Measurements from ENCODE around the gene CD7. TPM values are rescaled to one million over a fixed set of nuclear protein-coding genes. Genes with fewer than 3 reads are reported as not detected.

Gene CD7
- total RNA-seq, 4 donors from 2014 or later = 3.0 to 4.4 (median 4.1) TPM

DNA sequence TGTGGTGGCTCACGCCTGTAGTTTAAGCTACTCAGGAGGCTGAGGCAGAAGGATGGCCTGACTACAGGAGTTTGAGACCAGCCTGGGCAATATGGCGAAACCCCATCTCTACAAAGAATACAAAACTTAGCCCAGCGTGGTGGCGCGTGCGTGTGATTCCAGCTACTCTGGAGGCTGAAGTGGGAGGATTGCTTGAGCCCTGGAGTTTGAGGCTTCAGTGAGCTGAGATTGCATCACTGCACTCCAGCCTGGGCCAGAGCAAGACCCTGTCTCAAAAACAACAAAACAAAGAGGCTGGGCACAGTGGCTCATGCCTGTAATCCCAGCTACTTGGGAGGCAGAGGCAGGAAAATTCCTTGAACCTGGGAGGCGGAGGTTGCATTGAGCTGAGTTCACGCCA lies 36.9 kb downstream of the CD7 start:
- H3K36me3 ChIP-seq = no peaks in the 10 kb centered on the region
- intact Hi-C loops (cut with DNase I) = no loop called here
- no peak overlapping the region for H3K27ac ChIP-seq
- 93% methylated on average over 6 to 7 of the region's 8 CpGs for WGBS, 2 donors
- no peak for DNase-seq
- no peaks in the 10 kb centered on the region for H3K9me3 ChIP-seq
- no peaks in the 10 kb centered on the region for H3K27me3 ChIP-seq
- H3K4me3 ChIP-seq = no peak overlapping the region
- TF ChIP-seq POLR2A (IDR thresholded peaks at IDR 0.05) = no peak
- TF ChIP-seq, protein P1, sequence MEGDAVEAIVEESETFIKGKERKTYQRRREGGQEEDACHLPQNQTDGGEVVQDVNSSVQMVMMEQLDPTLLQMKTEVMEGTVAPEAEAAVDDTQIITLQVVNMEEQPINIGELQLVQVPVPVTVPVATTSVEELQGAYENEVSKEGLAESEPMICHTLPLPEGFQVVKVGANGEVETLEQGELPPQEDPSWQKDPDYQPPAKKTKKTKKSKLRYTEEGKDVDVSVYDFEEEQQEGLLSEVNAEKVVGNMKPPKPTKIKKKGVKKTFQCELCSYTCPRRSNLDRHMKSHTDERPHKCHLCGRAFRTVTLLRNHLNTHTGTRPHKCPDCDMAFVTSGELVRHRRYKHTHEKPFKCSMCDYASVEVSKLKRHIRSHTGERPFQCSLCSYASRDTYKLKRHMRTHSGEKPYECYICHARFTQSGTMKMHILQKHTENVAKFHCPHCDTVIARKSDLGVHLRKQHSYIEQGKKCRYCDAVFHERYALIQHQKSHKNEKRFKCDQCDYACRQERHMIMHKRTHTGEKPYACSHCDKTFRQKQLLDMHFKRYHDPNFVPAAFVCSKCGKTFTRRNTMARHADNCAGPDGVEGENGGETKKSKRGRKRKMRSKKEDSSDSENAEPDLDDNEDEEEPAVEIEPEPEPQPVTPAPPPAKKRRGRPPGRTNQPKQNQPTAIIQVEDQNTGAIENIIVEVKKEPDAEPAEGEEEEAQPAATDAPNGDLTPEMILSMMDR (IDR thresholded peaks at IDR 0.05) = no peak
- peaks cover 20 to 46% (median 27%) of the 10 kb centered on the region in 3 donors for H3K4me1 ChIP-seq

DNA sequence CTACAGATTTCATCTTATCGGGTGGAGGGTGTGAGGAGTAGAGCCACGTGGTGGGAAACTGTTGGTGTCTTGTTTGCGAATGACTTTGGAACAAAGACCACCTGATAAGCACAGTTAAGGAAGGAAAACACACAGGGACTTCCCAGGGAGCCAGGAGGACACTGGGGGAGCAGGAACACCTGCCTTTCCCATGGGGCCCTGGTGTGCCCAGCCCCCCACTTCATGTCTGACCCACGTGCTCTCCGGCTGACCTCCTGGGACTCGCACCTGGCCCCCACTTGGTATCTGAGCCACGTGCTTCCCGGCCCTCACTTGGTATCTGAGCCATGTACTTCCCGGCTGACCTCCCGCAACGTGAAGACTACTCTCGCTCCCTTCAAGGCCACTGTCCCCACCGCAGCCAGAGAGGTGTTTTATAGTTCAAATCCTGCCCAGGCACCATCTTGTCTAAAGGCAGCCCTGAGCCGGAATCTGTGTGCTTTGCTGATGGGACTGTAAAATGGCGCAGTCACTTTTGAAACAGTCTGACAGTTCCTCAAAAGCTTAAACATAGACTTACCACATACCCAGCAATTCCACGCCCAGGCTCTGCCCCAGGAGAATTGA lies 38.5 kb downstream of the CD7 start:
- intact Hi-C loops (cut with DNase I) = no loop called here
- H3K27ac ChIP-seq = no peak overlapping the region
- WGBS, 2 donors = 82% methylated on average over 13 to 16 of the region's 16 CpGs

DNA sequence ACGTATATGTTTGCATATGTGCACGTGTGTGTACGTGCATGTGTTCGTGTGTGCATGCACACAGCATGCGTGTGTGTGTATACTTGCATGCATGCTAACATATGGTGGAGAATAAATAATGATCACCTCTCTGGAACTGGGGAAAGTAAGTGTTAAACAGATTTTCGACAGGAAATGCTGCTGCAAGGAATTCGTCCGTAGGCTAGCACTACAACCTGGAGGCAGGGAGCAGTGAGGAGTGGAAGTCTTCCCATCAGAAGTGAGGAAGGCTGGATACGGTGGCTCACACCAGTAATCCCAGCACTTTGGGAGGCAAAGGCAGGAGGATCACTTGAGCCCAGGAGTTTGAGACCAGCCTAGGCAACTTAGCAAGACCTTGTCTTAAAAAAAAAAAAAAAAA lies 39.1 kb downstream of the CD7 start:
- intact Hi-C loops (cut with DNase I) = no loop called here
- Histone ChIP-seq H3K36me3 (no peaks in the 10 kb centered on the region), H3K9me3 (no peaks in the 10 kb centered on the region), H3K4me3 (no peak overlapping the region), H3K27me3 (no peaks in the 10 kb centered on the region), H3K4me1 (peaks cover 26 to 44% (median 31%) of the 10 kb centered on the region in 3 donors), H3K27ac (no peak overlapping the region)
- 86 to 89% methylated on average over 9 of the region's 9 CpGs for WGBS, 2 donors
- DNase-seq = no peak
- no peak for TF ChIP-seq POLR2A (IDR thresholded peaks at IDR 0.05)
- TF ChIP-seq, protein P1 (IDR thresholded peaks at IDR 0.05) = no peak

More for the DNA sequence above, 38.5 kb downstream of the CD7 start:
- H3K4me3 ChIP-seq = no peak overlapping the region
- H3K9me3 ChIP-seq = no peaks in the 10 kb centered on the region
- no peaks in the 10 kb centered on the region for H3K27me3 ChIP-seq
- no peaks in the 10 kb centered on the region for H3K36me3 ChIP-seq
- TF ChIP-seq, protein P1 (IDR thresholded peaks at IDR 0.05) = no peak
- no peak for TF ChIP-seq POLR2A (IDR thresholded peaks at IDR 0.05)
- no peak for DNase-seq
- H3K4me1 ChIP-seq = peaks cover 27 to 47% (median 30%) of the 10 kb centered on the region in 3 donors

DNA sequence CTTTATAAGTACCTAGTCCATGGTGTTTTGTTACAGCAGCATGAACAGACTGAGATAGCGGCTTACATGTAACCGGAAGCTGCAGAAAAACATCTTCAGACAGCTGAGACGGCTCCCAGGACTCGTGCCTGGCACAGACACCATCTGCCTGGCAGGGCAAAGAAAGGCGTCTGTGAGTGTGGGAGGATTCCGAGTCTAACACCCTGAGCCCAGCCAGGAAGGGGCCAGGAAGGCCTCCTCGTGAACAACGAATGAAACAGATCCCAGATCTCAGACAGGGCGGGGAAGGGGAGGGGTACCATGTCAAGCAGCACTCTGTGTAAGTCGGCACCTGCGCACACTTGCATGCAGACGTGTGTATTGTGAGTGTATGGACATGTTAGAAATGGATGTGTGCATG lies 39.6 kb downstream of the CD7 start:
- Histone ChIP-seq H3K9me3 (no peaks in the 10 kb centered on the region), H3K4me3 (no peak overlapping the region), H3K27ac (no peak overlapping the region), H3K36me3 (no peaks in the 10 kb centered on the region), H3K4me1 (peaks cover 22 to 40% (median 27%) of the 10 kb centered on the region in 3 donors), H3K27me3 (no peaks in the 10 kb centered on the region)
- TF ChIP-seq POLR2A (IDR thresholded peaks at IDR 0.05) = no peak
- TF ChIP-seq, protein P1 (IDR thresholded peaks at IDR 0.05) = no peak
- DNase-seq = no peak
- intact Hi-C loops (cut with DNase I) = no loop called here
- 69 to 80% methylated on average over 11 to 12 of the region's 12 CpGs for WGBS, 2 donors

DNA sequence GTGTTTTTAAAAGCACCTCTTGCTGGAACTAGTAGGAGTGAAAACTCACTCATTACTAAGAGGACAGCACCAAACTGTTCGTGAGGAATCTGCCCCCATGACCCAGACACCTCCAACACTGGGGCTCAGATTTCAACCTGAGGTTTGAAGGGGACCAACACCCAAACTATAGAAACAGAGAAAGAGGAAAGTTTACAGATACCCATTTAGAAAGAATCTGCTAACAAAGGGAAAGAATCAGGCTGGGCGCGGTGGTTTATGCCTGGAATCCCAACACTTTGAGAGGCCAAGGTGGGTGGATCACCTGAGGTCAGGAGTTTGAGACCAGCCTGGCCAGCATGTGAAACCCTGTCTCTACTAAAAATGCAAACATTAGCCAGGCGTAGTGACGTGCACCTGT lies 40.5 kb downstream of the CD7 start:
- H3K9me3 ChIP-seq = no peaks in the 10 kb centered on the region
- no peak overlapping the region for H3K4me3 ChIP-seq
- no peak for TF ChIP-seq POLR2A (IDR thresholded peaks at IDR 0.05)
- TF ChIP-seq, protein P1 (IDR thresholded peaks at IDR 0.05) = no peak
- WGBS, 2 donors = 82 to 83% methylated on average over 4 of the region's 5 CpGs
- H3K4me1 ChIP-seq = peaks cover 19 to 38% (median 20%) of the 10 kb centered on the region in 3 donors
- H3K27me3 ChIP-seq = no peaks in the 10 kb centered on the region
- H3K36me3 ChIP-seq = peaks cover 0 to 2% (median 0%) of the 10 kb centered on the region in 3 donors
- intact Hi-C loops (cut with DNase I) = no loop called here
- no peak for DNase-seq
- peak overlapping the region in 1 of 4 donors; percentile 9 for H3K27ac ChIP-seq

Data from esophagus squamous epithelium (tissue), 5 donors.